Fibroblast of gingiva (primary cell): Measurements from ENCODE around the gene TRIM7.
"Not testable (repeated sequence)": the region's sequence is repeated elsewhere in the genome, so short reads cannot be mapped to it uniquely, and the experiment has no call there.

Experiments
- DNase-seq: peaks from one replicate; pipeline ENCODE4 v3.0.0-alpha.2; 2011; ENCODE audit warnings: low read depth

TRIM7 gene

DNA sequence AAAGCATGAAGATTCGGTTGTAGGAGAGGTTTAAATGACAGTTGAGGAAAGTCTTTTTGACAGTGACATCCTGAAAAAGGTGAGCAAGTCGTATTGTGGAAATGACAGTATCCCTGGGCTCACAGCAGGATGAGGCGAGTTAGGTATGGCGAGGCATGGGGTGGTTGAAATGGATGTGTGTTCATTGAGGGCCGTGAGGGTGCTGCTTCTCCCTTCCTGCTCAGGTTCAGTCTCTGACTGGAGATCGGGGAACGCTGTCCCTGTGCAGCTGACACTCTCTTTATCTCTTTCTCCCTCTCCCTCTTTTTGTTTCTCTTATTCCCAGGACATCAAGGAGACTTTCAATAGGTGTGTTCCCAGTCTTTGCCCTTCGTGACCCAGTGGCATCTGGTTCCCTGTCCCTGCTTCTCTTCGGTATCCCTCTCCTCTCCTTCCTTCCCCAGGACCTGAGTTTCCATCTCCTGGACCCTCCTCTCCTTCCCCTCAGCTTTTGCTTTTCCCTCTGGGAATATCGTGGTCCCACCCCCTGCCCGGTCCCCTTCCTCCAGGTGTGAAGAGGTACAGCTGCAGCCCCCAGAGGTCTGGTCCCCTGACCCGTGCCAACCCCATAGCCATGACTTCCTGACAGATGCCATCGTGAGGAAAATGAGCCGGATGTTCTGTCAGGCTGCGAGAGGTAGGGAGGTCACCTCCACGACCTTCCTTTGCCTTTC is 28.2 kb upstream of the TRIM7 start:
- no peak for DNase-seq

- no peak for DNase-seq
Observed at GRCh38 chr5:181232593-181232992, 27.6 kb upstream of the TRIM7 start.

- no peak for DNase-seq
Observed at GRCh38 chr5:181231432-181231831, 26.4 kb upstream of the TRIM7 start.

DNA sequence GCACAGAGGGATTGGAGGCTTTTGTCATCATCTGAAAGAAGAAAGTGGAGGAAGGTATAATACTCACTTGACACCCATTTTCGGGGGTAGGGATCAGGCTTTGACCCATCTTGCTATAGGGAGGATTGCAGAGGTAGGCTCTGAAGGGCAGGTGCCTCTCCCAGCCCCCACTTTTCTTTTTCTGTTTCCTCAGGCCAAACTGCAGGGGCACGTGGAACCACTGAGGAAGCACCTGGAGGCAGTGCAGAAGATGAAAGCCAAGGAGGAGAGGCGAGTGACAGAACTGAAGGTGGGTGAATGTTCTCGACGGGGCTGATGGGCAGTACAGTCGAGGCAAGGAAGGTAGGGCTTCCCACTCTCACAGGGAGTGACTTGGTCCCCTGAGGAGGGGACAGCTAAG is 25.6 kb upstream of the TRIM7 start:
- no peak for DNase-seq

GRCh38 chr5:181229996-181230395 is 25.0 kb upstream of the TRIM7 start:
- DNase-seq, result no peak

DNA sequence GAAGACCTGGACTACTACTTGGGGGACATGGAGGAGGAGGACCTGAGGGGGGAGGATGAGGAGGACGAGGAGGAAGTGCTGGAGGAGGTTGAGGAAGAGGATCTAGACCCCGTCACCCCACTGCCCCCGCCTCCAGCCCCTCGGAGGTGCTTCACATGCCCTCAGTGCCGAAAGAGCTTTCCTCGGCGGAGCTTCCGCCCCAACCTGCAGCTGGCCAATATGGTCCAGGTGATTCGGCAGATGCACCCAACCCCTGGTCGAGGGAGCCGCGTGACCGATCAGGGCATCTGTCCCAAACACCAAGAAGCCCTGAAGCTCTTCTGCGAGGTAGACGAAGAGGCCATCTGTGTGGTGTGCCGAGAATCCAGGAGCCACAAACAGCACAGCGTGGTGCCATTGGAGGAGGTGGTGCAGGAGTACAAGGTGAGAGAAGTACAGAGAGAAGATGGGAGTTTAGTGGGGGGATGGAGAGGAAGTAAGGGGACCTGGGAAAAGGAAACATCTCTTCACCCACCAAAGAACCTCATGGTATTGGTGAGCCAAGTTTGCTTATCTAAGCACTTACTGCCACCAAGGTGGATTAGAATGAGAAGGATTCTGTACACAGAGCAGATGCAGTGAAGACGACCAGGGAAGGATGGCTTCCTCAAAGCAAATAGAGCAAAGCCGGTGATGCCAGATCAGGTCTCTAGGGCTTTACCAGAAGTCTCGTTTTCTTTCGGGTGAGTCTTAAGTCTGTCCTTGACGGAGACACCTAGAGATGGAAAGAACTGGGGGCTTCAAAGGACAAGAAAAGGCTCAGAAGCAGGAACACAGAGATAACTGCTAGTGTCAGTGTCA is 19.6 kb upstream of the TRIM7 start:
- no peak for DNase-seq

GRCh38 chr5:181223729-181224389 is 18.9 kb upstream of the TRIM7 start:
- peak; percentile 31 for DNase-seq

DNA sequence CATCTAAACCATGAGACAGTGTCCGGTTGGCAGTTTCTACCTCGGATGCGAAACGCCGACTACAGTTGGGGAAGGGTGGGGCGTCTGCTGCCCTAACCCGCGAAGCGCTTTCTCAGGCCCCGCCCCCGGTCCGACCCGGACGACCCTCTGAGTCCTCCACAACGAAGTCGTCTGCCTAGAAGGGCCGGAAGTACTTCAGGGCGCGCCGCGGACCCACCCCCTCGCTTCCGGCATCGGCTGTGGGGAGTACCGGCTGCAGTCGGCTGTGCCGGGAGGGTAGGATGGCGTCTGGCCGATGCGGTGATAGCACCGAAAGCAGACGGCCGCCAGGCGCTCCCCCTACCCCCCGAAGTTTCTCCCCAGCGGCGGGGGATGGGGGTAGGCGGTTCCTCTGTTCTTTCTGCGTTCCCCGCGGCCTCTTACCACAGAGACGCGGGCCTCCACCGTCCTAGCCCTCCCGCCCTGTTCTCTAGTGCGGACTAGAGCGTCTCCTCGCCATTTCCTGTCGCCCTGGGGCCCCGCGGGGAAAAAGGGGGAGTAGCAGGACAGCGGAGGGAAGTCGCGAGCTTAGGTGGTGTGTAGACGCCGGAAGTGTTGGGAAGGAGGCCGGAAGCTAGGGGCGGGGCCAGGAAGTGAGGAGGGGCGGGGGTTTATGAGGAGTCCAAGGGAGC is 18.2 kb upstream of the TRIM7 start, which contains the start of gene TRIM41:
TSS of gene TRIM41 (plus strand) at position 224 of the 671 bp plus-strand sequence. CDS start 719 bp downstream, outside the sequence.
- peak; percentile 100 for DNase-seq

GRCh38 chr5:181222630-181223057 is 17.6 kb upstream of the TRIM7 start:
- DNase-seq, result no peak

- DNase-seq, result peak; percentile 95
Observed at GRCh38 chr5:181221792-181222629, 17.0 kb upstream of the TRIM7 start.

- DNase-seq, result no peak
Observed at GRCh38 chr5:181221105-181221791, 16.3 kb upstream of the TRIM7 start.

GRCh38 chr5:181220178-181220515 is 15.2 kb upstream of the TRIM7 start:
- DNase-seq, result no peak

GRCh38 chr5:181219262-181220177 is 14.5 kb upstream of the TRIM7 start:
- DNase-seq, result no peak

GRCh38 chr5:181218795-181219124 is 13.8 kb upstream of the TRIM7 start:
- no peak for DNase-seq

DNA sequence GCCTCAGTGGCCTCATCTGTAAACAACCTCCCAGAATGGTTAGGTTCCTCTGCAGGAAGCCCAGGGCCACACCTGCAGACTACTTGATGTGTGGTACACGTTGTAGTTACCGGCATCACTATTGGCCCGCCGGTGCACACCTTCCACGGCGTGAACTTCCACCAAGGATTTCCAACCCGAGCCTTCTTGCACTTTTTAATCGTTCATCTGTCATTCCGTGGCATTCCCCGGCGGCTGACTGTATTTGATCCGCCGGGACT is 12.7 kb upstream of the TRIM7 start:
- no peak for DNase-seq

- peak; percentile 45 for DNase-seq
Observed at GRCh38 chr5:181217111-181217802, 12.3 kb upstream of the TRIM7 start.

DNA sequence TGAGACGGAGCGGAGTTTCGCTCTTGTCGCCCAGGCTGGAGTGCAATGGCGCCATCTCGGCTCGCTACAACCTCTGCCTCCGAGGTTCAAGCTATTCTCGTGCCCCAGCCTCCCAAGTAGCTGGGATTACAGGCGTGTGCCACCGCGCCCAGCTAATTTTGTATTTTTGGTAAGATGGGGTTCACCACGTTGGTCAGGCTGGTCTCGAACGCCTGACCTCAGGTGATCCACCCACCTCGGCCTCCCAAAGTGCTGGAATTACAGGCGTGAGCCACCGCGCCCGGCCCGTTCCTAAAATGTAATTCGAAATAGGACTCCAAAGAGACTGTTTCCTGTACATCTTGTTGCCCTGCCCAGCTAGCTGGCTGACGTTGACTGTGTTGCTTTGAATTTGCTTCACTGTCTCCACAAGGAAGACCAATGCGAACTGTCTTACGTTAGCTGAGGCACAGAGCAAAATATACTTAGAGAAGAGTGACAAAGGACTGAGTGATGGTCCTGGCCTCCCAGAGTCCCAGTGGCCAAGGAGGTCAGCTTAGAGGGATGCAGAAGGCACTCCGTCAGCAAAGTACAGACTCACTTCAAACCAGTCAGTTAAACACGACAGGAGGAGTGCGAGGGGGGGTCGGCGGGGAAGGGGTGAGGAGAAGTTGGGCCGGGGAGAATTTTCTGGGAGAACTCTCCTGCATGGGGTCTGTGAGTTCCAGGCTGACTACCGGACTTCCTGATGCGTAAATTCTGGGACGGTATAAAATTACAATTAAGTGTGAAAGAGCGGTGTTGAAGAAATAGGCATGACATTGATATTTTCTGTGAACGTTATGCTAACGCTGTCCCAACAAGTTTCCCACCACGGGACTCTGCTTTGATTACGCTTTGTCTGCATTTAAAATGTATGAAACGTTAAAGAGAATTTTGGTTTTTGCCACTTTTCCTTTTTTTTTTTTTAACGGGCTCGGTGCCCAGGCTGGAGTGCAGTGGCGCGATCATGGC is 11.3 kb upstream of the TRIM7 start:
- peak; percentile 31 for DNase-seq

- DNase-seq, result not testable (repeated sequence)
Observed at GRCh38 chr5:181214249-181214648, 9.3 kb upstream of the TRIM7 start.
